ENCODE results near the gene TEF.

The TEF gene, protein sequence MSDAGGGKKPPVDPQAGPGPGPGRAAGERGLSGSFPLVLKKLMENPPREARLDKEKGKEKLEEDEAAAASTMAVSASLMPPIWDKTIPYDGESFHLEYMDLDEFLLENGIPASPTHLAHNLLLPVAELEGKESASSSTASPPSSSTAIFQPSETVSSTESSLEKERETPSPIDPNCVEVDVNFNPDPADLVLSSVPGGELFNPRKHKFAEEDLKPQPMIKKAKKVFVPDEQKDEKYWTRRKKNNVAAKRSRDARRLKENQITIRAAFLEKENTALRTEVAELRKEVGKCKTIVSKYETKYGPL

DNA sequence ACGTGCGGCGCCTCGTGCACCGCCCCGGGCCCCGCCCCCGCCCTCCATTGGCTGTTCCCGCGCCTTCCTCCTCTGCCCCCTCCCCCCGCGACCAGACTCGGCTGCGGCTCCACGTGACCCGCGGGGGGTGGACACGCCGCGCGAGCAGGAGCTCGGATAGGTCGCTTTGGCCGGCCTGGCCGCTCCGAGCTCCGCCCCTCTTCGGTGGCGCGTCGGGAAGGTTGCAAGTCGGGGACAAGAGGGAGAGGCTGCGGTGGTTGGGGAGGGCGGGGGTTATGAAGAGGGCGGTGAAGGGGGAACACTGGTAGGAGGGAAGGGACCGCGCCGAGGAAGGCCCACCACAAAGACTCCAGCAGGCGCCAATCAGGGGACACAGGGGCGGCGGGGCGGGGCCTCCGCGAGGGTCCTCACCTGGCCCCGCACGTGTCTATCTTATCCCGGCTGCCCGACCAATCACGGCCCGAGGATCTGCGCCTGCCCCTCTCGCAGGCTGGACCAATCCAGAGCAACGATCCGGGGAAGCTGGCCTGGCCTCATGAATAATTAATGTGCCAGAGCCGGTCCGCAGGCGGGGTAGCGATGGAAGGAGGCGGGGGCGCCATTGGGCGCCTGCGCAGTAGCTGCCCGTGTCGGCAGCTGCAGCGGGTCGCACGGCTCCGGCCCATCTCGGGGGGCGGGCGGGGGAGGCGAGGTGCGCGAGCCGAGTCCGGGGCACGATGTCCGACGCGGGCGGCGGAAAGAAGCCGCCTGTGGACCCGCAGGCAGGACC is at the start of gene TEF:
TSS of gene TEF (plus strand) at position 614 of the 769 bp plus-strand sequence. CDS start at position 717, 103 bp downstream.
- Histone ChIP-seq H3K27me3 (ENCODE audit: control insufficient read depth, insufficient read depth, low read length) (no peaks in the 10 kb centered on the region), H3K9ac (ENCODE audit: low read depth, low read length) (peak within 1 kb of the TSS; percentile 87)

DNA sequence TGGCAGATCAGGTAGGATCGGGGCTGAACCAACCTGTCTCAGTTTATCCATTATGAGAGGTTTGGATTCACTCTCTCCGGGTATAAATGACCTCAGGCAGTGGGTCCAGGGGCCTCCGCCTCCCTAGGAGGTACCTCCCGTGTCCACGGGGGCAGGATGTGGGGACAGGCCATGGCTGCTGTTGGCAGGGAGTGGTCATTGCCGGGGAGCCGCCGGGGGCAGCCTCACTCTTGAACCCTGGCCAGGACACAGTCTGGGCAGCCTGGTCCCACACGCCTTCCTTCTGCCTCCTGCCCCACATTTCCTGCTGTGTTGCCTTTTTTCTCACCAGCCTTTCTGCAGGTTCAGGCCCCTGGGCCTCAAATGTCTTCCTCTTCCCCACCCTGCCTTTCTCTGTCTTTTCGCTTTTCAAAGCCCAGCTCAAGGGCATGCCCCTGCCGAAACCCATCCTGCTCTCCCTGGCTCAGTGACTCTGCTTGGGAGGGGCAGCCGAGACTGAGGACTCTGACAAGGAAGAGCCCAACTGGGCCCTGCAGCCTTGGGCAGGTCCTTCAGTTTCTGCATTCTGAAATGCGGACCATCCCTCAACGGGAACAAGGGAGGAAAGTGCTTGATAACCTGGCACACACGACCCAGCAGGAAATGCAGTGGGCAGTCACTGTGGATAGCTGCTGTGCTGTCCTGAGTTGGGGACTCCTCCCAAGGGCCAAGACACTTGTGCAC is 49.4 kb upstream of the TEF start:
- no peak overlapping the region for H3K27ac ChIP-seq (ENCODE audit: low read depth, low read length)
- peaks cover 66% of the 10 kb centered on the region for H3K36me3 ChIP-seq (ENCODE audit: control insufficient read depth, insufficient read depth, low read length)
- H3K4me3 ChIP-seq (ENCODE audit: low read depth, low read length) = no peak overlapping the region
- no peak overlapping the region for H3K9ac ChIP-seq (ENCODE audit: low read depth, low read length)
- no peaks in the 10 kb centered on the region for H3K4me1 ChIP-seq (ENCODE audit: control insufficient read depth, insufficient read depth, low read length)
- no peaks in the 10 kb centered on the region for H3K9me3 ChIP-seq (ENCODE audit: control insufficient read depth, insufficient read depth, low read length)
- no peaks in the 10 kb centered on the region for H3K27me3 ChIP-seq (ENCODE audit: control insufficient read depth, insufficient read depth, low read length)

More for the DNA sequence above, at the start of gene TEF:
- Histone ChIP-seq H3K4me3 (ENCODE audit: low read depth, low read length) (peak within 1 kb of the TSS; percentile 78), H3K4me1 (ENCODE audit: control insufficient read depth, insufficient read depth, low read length) (peaks cover 18% of the 10 kb centered on the region), H3K27ac (ENCODE audit: low read depth, low read length) (peak within 1 kb of the TSS; percentile 91), H3K36me3 (ENCODE audit: control insufficient read depth, insufficient read depth, low read length) (no peaks in the 10 kb centered on the region), H3K9me3 (ENCODE audit: control insufficient read depth, insufficient read depth, low read length) (no peaks in the 10 kb centered on the region)

DNA sequence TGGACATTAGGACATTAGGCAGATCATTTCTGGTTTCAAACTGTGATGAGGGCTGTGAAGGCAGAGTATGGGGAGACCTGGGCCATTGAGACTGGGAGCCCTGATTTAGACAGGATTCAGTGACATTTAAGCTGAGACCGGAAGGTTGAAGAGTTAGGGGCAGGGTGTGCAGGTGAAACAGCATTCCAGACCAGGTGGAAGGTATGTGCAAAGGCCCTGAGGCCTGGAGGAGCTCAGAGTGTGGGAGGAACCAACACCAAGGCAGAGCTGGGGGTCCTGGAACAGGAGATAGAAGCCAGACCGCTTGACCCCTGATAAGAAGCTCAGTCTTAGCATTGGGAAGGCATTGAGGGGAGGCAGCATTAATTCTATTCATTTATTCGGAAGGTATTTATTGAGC is 47.9 kb upstream of the TEF start:
- H3K36me3 ChIP-seq (ENCODE audit: control insufficient read depth, insufficient read depth, low read length) = peaks cover 54% of the 10 kb centered on the region
- H3K9ac ChIP-seq (ENCODE audit: low read depth, low read length) = no peak overlapping the region
- no peaks in the 10 kb centered on the region for H3K27me3 ChIP-seq (ENCODE audit: control insufficient read depth, insufficient read depth, low read length)
- no peaks in the 10 kb centered on the region for H3K9me3 ChIP-seq (ENCODE audit: control insufficient read depth, insufficient read depth, low read length)
- no peak overlapping the region for H3K4me3 ChIP-seq (ENCODE audit: low read depth, low read length)
- H3K4me1 ChIP-seq (ENCODE audit: control insufficient read depth, insufficient read depth, low read length) = no peaks in the 10 kb centered on the region
- H3K27ac ChIP-seq (ENCODE audit: low read depth, low read length) = no peak overlapping the region

DNA sequence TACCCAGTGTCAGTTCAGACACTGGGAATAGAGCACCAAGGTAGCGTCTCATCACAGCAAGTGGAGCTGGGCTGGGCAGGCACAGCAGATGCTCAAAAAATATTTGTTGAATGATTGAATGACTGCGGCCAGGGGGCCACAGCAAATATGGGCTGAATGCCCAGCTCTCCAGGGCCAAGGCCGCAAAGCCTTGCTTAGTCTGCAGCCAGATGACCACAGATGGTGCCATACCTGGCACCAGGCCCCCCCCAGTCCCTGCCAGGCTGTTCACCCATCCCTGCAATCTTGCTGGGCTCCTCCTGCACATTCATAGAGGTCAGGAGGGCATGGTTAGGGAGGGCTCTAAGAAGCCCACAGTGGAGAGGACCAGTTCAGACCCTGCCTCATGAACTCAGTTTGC is 47.5 kb upstream of the TEF start:
- Histone ChIP-seq H3K4me3 (ENCODE audit: low read depth, low read length) (no peak overlapping the region), H3K9me3 (ENCODE audit: control insufficient read depth, insufficient read depth, low read length) (no peaks in the 10 kb centered on the region), H3K4me1 (ENCODE audit: control insufficient read depth, insufficient read depth, low read length) (no peaks in the 10 kb centered on the region), H3K36me3 (ENCODE audit: control insufficient read depth, insufficient read depth, low read length) (peaks cover 57% of the 10 kb centered on the region), H3K27me3 (ENCODE audit: control insufficient read depth, insufficient read depth, low read length) (no peaks in the 10 kb centered on the region), H3K27ac (ENCODE audit: low read depth, low read length) (no peak overlapping the region), H3K9ac (ENCODE audit: low read depth, low read length) (no peak overlapping the region)

DNA sequence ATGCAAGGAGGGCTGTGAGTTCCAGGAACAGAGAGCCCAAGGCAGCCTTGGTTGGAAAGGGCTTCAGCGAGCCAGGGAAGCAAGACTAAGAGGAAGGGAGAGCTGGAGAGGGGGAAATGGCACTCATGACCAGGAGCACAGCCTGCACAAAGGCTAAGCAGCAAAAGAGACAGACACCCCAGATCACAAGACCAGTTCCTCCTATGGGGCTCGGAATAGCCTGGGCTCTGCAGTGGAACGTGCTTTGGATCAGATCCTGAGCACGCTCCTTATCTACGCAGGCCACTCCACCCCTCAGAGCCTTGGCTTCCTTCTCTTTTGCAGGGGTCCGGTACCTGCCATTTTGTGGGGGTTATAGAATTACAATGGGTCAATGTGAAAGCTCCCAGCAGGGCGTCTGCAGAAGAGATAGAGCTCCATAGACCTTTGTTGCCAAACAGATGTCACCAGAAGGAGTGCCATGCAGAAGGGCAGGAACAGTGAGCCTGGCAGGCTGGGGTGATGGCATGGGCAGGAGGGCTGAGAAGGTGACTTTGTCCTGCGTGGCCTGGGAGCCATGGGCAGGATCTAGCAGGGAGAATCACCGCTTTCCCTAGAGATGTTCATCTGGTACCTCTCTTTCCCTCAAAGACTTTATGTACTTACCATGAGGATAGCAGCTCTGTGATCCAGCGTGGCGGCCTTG is 46.6 kb upstream of the TEF start:
- Histone ChIP-seq H3K27ac (ENCODE audit: low read depth, low read length) (no peak overlapping the region), H3K36me3 (ENCODE audit: control insufficient read depth, insufficient read depth, low read length) (peaks cover 57% of the 10 kb centered on the region)

DNA sequence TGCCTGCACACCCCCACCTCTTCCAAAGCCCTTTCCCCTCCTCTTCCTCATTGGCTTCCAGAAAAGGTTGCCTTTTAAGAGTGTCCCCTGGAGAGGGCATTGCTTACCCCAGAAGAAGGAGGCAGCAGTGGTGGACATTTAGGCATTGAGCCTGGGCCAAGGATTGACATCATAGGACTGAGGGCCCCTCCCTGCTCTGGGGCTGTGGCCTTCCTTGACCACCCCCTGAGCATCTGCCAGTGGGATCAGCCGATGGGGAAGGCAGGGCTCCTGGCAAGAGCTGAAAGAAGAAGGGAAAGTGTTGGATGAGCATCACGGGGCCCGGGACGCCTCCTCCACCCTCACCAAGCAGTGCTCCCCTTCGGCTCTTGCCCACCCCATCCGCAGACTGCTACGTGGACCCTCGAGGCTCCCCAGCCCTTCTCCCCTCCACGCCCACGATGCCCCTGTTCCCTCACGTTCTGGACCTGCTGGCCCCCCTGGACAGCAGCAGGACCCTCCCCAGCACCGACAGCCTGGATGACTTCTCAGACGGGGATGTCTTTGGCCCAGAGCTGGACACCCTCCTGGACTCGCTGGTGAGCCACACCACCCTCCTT is 43.0 kb upstream of the TEF start:
- Histone ChIP-seq H3K36me3 (ENCODE audit: control insufficient read depth, insufficient read depth, low read length) (peaks cover 56% of the 10 kb centered on the region), H3K4me1 (ENCODE audit: control insufficient read depth, insufficient read depth, low read length) (no peaks in the 10 kb centered on the region)

More for the DNA sequence above, 46.6 kb upstream of the TEF start:
- Histone ChIP-seq H3K27me3 (ENCODE audit: control insufficient read depth, insufficient read depth, low read length) (no peaks in the 10 kb centered on the region), H3K4me1 (ENCODE audit: control insufficient read depth, insufficient read depth, low read length) (no peaks in the 10 kb centered on the region), H3K4me3 (ENCODE audit: low read depth, low read length) (no peak overlapping the region), H3K9ac (ENCODE audit: low read depth, low read length) (no peak overlapping the region), H3K9me3 (ENCODE audit: control insufficient read depth, insufficient read depth, low read length) (no peaks in the 10 kb centered on the region)

DNA sequence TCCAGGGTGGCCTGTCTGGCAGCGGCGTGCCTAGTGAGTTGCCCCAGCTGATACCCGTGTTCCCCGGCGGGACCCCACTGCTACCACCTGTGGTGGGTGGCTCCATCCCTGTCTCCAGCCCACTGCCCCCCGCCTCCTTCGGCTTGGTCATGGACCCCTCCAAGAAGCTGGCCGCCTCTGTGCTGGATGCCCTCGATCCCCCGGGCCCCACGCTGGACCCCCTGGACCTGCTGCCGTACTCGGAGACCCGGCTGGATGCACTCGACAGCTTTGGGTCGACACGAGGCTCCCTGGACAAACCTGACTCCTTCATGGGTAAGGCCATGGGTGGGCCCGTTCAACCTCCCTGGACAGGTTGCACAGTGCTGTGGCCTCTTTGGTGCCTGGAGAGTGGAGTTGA is 41.9 kb upstream of the TEF start:
- Histone ChIP-seq H3K9me3 (ENCODE audit: control insufficient read depth, insufficient read depth, low read length) (no peaks in the 10 kb centered on the region), H3K36me3 (ENCODE audit: control insufficient read depth, insufficient read depth, low read length) (peaks cover 59% of the 10 kb centered on the region), H3K4me3 (ENCODE audit: low read depth, low read length) (no peak overlapping the region), H3K27ac (ENCODE audit: low read depth, low read length) (no peak overlapping the region), H3K27me3 (ENCODE audit: control insufficient read depth, insufficient read depth, low read length) (no peaks in the 10 kb centered on the region), H3K9ac (ENCODE audit: low read depth, low read length) (no peak overlapping the region), H3K4me1 (ENCODE audit: control insufficient read depth, insufficient read depth, low read length) (no peaks in the 10 kb centered on the region)

More for the DNA sequence above, 43.0 kb upstream of the TEF start:
- Histone ChIP-seq H3K9me3 (ENCODE audit: control insufficient read depth, insufficient read depth, low read length) (no peaks in the 10 kb centered on the region), H3K9ac (ENCODE audit: low read depth, low read length) (no peak overlapping the region), H3K27ac (ENCODE audit: low read depth, low read length) (no peak overlapping the region), H3K4me3 (ENCODE audit: low read depth, low read length) (no peak overlapping the region), H3K27me3 (ENCODE audit: control insufficient read depth, insufficient read depth, low read length) (no peaks in the 10 kb centered on the region)

DNA sequence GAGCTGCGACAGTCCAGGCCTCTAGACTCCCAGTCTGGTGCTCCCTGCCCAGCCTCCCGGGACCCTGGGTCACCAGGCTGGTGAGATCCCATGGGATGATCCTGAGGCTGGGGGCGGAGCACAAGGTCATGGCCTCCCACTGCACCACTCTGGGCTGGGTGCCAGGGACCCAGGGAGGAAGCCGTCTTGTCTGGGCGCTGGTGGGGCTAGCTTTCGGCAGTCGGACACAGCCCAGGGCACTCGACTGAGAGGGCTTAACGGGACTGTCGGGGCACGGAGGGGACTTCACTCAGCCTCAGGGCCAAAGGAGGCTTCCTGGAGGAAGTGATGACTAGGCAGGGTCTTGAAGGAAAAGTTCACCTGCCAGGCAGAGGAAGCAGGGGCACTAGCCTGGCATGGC is 41.4 kb upstream of the TEF start:
- Histone ChIP-seq H3K9me3 (ENCODE audit: control insufficient read depth, insufficient read depth, low read length) (no peaks in the 10 kb centered on the region), H3K4me3 (ENCODE audit: low read depth, low read length) (no peak overlapping the region), H3K36me3 (ENCODE audit: control insufficient read depth, insufficient read depth, low read length) (peaks cover 60% of the 10 kb centered on the region), H3K27me3 (ENCODE audit: control insufficient read depth, insufficient read depth, low read length) (no peaks in the 10 kb centered on the region), H3K4me1 (ENCODE audit: control insufficient read depth, insufficient read depth, low read length) (no peaks in the 10 kb centered on the region), H3K9ac (ENCODE audit: low read depth, low read length) (no peak overlapping the region), H3K27ac (ENCODE audit: low read depth, low read length) (no peak overlapping the region)

DNA sequence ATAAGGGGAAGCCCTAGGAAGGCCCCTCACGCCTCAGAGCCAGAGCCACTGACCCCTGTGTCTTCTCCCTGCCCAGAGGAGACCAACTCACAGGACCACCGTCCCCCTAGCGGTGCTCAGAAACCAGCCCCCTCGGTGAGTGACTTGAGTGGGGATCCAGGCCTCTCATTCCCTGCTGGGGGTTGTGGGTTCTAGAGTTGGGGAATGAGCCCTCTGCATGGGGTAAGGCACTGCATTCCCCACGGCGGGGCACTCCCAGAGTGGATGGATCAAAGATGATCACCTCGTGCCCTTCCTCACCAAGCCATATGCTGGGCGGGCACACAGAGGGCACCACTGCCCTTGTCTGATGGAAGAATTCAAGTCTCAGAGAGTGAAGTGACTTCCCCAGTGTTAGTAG is 40.7 kb upstream of the TEF start:
- peaks cover 63% of the 10 kb centered on the region for H3K36me3 ChIP-seq (ENCODE audit: control insufficient read depth, insufficient read depth, low read length)
- no peaks in the 10 kb centered on the region for H3K9me3 ChIP-seq (ENCODE audit: control insufficient read depth, insufficient read depth, low read length)
- no peak overlapping the region for H3K9ac ChIP-seq (ENCODE audit: low read depth, low read length)
- no peak overlapping the region for H3K27ac ChIP-seq (ENCODE audit: low read depth, low read length)
- no peaks in the 10 kb centered on the region for H3K4me1 ChIP-seq (ENCODE audit: control insufficient read depth, insufficient read depth, low read length)
- no peak overlapping the region for H3K4me3 ChIP-seq (ENCODE audit: low read depth, low read length)
- H3K27me3 ChIP-seq (ENCODE audit: control insufficient read depth, insufficient read depth, low read length) = no peaks in the 10 kb centered on the region

DNA sequence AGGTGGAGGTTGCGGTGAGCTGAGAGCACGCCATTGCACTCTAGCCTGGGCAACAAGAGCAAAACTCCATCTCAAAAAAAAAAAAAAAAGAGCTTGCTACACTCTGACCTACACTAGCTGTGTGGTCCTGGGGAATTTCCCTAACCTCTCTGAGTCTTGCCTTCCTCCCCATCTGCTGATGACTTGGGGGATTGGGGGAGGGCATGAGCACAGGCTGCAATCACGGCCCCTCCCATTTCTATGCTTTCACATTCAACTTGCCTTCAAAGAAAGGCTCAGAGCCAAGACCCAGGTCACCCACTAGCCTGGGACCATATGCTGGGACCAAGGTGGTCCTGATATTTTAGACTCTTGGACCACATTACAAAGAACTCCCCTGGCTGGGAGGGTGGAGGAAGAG is 39.8 kb upstream of the TEF start:
- Histone ChIP-seq H3K4me3 (ENCODE audit: low read depth, low read length) (no peak overlapping the region), H3K27me3 (ENCODE audit: control insufficient read depth, insufficient read depth, low read length) (no peaks in the 10 kb centered on the region), H3K36me3 (ENCODE audit: control insufficient read depth, insufficient read depth, low read length) (peaks cover 71% of the 10 kb centered on the region), H3K9me3 (ENCODE audit: control insufficient read depth, insufficient read depth, low read length) (no peaks in the 10 kb centered on the region), H3K4me1 (ENCODE audit: control insufficient read depth, insufficient read depth, low read length) (no peaks in the 10 kb centered on the region), H3K9ac (ENCODE audit: low read depth, low read length) (no peak overlapping the region), H3K27ac (ENCODE audit: low read depth, low read length) (no peak overlapping the region)

All from HUES48 (cell line).